Kidney tubule cell (primary cell): ENCODE data around the gene STX5.
A peak's percentile ranks its signal among the peaks of the same experiment; 100 is the strongest.
"Not testable (repeated sequence)": the region's sequence is repeated elsewhere in the genome, so short reads cannot be mapped to it uniquely, and the experiment has no call there.

Experiments
- DNase-seq: peaks from one replicate; pipeline ENCODE4 v3.0.0-alpha.2; 2018; ENCODE audit warnings: low spot score

The STX5 gene

DNA sequence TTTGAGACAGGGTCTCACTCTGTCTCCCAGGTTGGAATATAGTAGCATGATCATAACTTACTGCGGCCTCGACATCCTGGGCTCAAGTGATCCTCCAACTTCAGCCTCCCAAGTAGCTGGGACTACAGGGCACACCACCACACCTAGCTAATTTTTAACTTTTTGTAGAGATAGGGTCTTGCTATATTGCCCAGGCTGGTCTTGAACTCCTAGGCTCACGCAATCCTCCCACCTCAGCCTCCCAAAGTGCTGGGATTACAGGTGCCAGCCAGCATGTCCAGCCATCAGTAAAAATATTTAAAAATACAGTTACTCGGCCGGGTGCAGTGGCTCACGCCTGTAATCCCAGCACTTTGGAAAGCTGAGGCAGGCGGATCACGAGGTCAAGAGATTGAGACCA, 3.7 kb downstream of the STX5 start:
- not testable (repeated sequence) for DNase-seq

DNA sequence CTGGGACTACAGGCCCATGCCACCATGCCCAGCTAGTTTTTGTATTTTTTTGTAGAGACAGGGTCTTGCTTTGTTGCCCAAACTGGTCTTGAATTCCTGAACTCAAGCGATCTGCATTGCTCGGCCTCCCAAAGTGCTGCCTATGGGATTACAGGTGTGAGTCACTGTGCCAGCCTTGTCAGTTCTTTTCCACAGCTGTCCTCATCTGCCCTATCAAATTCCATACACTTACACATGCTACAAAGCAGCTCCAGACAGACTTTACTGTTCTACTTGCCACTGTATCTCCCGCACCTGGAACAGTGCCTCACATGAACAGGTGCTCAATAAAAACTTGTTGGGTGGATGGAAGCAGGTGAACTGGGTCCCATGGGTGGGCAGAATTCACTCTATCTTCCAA, 8.2 kb downstream of the STX5 start:
- DNase-seq, result no peak

DNA sequence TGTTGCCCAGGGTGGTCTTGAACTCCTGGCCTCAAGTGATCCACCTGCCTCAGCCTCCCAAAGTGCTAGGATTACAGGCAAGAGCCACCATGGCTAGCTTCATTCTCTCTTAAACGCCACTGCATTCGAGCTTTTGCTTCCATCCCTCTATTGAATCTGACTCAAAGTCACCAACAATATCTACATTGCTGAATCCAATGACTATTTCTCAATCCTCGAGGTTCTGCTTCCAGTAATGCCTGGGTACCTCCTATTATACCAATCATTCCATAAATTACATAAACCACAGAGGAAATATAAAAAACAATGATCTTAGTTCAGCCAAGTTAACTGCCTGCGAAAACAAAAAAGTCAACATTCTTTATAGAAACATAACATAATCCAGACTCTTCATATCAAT, 14.7 kb downstream of the STX5 start:
- no peak for DNase-seq

DNA sequence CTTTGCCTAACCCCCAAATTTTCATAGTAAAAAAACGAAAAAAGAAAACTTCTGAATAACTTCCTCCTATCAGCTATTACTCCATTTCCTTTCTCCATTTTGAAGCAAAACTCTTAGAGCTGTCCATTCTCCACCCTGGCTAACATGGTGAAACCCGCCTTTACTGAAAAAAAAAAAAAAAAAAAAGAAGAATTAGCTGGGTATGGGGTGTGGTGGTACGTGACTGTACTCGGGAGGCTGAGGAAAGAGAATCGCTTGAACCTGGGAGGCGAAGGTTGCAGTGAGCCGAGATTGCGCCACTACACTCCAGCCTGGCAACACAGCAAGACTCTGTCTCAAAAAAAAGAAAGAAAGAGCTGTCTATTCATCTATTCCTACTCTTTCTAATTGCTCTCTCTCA, 15.3 kb downstream of the STX5 start:
- no peak for DNase-seq

DNA sequence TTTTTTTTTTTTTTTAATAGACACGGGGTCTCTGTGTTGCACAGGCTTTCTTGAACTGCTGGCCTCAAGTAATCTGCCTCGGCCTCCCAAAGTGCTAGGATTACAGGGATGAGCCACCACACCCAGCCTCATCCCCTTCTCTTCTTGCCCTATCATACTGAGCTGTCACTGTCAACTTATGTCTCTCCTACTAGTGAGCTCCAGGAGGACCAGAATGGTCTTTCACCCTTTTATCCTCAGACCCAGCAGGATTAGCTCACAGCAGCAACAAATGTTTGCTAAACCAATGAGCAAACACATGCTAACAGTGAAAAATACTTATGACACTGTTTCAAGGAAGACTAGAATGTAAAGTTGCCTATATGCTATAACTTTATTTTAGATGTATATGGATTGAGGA, 20.2 kb downstream of the STX5 start:
- DNase-seq, result no peak

DNA sequence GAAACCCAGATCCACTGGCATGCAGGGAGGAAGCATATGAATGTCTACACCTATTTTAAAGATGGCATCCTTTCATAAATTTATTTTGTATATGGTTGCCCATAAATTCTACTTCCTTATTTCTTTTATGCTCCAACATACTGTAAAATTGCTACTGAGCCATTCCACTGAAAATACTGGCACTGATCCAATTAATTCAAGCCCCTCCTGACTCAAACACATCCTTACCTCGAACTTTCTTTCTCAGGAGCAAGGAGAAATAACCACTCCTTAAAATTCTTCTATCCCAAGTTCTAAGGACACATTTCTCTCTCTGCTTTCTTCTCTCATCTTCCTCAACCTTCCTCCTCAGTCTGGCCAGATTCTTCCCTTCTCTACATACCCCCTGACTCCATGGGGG, 21.1 kb downstream of the STX5 start:
- no peak for DNase-seq

DNA sequence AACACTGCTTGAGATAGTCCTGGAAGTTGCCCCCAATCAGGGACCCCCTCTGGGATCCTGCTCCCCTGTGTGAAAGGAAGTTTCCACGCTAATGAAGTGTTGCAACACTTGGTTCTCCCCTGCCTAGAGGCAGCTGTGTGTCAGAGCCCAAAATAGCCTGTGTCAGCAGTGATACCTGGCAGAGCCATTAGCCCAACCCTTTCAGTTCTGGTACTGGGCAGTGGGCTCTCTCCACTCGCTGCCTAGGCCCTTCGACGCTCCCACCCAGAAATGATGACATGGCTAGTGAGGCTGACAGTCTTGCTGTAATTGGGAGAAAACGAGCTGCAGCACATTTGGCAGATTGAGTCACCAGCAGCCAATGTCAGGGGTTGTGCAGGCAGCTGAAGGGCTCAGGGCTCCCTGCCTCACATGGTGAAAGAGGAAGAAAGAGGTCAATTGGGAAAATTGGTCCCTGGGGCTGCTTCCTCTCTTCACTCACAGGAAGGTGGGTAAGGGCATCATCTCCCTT, 25.2 kb downstream of the STX5 start:
- DNase-seq, result no peak

DNA sequence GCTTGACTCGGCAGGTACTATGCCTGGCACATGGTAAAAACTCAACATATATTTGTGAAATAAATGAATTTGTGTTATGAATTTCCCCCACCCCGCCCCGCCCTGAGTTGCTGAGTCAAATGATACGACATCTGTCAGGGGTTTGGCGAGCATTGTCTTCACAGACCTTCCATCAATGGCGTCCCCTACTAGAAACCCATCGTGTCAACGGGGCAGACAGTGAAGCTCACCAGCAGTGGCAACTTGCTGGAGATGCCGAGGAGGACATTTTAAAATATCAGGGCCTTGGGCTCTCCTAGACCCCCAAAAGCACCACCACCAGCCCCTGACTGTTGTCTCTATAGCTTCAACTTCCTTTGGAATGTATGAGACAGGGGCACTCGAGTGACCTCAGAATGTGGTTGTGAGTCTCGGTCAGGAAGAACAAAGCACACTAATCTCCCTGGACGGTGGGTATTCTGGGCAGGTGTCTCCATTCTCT, 25.9 kb downstream of the STX5 start:
- DNase-seq, result peak; percentile 44

DNA sequence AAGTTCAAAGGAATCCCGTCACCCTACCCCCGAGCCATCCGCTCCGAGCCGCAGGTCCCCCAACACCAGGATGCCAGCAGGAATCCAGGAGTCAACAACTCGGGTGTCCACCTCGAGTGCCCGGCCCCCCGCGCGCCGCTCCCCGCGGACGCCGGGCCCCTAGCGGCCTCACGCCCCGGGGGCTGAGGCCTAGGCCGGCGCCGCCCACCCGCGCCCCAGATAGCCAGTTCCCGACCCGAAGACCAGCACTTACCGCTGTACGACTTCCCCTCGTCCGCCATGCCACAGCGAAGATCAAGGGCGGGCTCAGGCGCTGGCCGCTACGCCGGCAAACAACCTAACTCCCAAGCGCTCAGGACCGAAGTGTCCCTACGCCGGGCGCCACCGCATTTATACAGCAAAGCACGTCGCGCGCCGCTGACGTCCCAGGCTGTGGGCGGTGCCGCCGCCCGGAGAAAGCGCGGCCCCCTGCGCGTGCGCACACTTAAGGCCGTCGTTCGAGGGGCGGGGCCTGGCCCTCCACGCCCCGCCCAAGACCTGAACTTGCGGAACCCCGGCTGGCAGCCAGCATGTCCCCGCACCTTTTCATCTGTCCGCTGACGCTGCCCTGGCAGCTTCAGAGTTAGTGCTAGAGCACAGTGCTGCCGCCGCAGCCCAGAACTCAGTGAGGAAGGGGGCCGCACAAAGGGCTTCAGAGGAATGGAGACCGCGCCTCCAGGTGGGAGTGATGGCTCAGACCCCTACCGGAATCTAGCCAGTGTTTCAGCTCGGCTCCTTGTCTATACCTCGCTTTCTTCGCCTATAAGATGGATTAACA, 26.6 kb downstream of the STX5 start, which contains the start of gene NXF1:
Gene NXF1 (minus strand): TSS at position 365 of the 817 bp plus-strand sequence. CDS start 84 bp downstream, at position 281.
- DNase-seq, result peak; percentile 96

DNA sequence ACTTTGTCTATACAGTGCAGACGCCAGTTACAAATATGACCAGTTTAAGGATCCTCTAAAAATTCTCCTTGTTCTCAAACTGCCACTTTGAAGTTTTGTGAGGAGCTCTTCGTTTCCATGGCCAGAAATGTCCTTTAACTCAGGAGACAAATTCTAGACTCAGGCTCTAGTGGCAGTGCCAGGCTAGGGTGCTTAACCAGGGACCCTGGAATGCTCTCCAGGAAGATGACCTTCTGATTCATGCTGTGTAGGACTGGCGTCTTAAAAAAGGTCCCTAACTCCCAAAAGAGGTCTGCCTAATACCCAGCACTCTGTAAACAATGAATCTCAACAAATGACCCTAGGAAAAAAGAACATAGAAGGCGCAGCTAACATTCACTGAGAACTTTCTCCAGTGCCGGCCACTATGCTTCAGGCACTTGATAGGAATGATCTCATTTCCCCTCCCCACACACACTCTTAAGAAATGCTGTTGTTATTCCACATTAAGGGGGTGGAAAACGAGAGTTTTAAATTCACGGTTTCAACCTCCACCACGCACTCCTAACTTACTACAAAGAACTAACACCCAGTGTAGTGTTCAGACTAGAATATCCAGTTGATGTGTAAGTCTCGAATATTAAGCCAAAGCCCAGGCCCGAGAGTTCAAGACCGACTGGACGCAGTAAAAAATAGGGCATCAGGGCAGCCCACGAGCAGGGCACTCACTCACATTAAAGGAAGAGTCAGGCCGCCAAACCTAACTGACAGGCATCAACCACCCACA, 27.4 kb downstream of the STX5 start:
- peak; percentile 45 for DNase-seq

DNA sequence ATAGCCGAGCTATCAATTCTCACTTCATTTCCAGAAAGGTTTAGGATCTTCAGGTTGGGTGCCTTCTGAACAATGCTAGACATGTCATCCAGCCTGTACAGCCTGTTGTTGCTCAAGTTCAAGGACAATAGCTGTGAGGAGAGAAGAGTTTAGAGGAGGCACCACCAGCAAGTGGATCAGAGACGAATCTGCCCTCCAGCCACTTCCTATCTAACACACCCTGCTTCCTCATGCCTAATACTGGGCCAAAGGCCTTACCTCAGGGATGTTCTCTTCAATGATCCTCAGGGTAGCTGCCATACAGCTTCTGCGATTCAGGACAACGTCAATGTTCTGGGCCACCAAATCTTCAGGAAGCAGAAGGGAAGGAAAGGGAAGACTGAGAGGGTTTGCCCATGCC, 30.8 kb downstream of the STX5 start:
- DNase-seq, result no peak

DNA sequence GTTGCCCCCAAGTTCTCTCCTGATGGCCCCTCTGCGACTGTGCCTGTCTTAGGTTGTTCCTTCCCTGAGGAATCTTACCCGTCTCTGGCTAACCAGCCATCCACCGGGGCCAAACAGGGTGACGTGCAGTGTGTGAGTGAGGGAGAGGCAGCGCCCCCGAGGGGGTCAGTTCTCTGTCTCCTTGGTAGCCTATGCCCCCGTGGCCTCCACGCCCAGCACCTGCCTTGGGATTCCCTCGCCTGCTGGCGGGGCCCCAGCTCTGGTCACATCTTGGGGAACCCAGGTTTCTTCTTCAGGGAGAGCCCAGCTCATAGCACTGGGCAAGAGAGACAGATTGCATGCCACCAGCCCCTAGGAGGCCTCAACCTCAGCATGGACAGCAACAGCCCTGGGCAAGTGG, 32.4 kb downstream of the STX5 start:
- DNase-seq, result no peak

DNA sequence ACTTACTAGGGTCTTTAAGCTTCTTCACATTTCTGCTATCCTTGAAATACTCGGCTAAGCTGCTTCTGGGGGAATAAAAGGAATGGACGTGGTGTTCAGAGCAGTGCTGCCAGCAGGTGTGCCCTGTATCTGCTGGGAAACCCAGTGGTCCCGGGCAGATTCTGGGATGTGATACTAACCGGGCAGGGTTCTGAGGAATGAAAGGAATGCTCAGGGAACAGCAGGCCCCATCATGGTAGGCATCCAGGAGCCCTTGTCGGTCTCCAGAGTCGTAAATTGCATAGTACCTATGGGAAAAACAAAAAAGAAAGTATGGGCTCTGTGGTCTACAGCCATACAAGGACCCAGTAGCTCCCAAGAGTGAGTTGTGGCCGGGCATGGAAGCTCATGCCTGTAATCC, 35.6 kb downstream of the STX5 start:
- DNase-seq, result no peak

DNA sequence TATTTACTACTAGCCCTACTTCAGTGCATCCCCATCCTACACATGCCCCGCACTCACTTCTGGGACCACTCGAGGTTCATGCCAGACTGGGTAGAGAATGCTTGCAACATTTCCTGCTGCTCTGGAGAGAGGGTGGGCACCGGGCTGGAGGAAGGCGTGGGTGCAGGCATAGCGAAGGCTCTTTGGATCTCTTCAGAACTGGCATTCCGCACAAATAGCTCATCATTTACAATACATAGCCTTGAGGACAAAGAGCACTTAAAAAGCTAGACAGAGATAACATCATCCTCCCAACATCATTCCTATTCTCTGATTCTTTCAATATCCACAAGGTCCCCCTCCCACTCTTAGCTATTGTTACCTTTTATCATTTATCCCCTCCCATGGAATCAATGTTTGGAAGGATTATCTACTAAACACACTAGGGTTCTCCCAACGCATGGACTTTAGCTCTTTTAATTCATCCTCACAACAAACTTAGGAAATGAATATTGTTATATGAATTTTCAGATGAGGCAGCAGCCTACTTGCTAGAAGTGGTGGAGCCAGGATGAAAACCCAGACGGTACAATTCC, 37.6 kb downstream of the STX5 start:
- no peak for DNase-seq

DNA sequence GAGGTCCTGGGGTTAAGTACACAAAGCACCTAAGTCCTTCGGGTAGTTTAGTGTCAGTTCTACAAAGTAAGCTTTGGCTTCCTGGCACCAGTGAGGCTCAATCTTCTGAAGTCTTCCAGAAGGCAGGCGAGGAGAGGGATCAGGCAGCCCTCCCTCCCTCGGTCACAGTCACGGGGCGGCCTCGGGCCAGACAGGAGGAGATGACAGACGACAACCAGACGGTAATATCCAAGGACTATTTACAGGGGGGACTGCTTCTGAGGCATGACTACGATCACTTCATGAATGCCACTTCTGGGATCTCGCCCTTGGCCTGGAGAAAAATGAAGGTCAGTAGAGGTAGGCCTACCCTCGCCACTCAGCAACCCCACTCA, 39.7 kb downstream of the STX5 start:
- no peak for DNase-seq

DNA sequence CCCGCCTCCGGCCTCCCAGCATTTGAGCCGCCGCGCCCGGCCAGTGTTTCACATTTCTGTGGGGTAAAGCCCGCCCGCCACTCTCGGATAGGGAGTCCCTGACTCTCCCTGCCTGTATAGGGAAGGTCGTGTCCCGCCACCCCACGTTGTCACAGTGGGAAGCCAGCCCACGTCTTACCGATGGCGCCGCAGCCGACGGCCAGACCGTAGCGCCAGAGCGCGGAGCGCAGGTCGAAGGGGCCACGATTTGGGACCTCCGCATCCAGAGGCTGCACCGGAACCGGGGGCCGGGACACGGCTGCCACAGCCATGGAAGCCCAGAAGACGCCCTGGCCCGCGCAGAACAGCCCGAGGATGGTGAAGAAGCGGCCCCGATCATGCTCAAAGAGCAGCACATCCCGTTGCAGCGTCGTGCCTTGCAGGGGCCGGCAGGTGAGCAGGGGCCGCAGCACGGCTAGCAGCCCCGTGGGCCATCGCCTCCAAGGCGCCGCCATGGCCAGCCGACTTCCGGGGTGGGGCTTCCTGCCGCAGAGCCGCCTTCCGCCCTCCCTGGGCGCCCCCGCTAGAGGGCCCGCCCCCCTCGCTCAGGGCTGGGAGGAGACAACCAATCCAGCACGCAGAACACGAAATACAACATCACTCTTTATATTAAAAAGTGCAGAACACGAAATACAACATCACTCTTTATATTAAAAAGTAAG, 40.2 kb downstream of the STX5 start, which contains the start of gene TMEM223:
Gene TMEM223 (minus strand): TSS at position 506 of the 701 bp plus-strand sequence. CDS start 12 bp downstream, at position 494.
- peak; percentile 85 for DNase-seq

DNA sequence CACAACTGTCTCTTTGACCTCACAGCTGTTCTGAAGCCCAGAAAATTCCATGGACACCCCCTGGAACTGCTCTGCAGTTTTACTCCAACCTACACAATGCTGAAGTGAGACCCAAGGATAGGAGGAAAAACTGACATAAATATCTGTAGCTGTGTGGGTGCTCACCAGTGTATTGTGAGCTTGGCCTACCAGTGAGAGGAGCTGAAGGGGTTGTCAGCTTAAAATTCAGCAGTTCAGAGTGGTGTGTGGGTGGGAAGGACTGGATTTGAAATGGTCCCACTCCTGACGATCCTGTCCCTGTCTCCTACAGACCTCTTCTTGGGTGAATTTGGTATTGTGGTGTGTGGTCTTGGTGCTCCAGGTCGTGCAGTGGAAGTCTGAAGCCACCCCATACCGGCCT, 42.3 kb downstream of the STX5 start:
- no peak for DNase-seq

DNA sequence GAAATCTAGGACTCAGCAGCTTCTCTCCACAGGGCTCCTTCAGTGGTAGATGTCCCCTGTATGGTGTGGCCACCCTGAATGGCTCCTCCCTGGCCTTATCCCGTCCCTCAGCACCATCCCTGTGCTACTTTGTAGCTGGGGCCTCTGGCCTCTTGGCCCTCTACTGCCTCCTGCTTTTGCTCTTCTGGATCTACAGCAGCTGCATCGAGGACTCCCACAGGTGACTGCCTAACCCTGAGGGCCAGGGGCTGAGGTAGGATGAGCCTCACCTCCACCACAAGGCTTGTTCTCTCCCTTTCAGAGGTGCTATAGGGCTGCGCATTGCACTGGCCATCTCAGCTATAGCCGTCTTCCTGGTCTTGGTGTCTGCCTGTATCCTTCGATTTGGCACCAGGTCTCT, 42.9 kb downstream of the STX5 start:
- DNase-seq, result no peak

DNA sequence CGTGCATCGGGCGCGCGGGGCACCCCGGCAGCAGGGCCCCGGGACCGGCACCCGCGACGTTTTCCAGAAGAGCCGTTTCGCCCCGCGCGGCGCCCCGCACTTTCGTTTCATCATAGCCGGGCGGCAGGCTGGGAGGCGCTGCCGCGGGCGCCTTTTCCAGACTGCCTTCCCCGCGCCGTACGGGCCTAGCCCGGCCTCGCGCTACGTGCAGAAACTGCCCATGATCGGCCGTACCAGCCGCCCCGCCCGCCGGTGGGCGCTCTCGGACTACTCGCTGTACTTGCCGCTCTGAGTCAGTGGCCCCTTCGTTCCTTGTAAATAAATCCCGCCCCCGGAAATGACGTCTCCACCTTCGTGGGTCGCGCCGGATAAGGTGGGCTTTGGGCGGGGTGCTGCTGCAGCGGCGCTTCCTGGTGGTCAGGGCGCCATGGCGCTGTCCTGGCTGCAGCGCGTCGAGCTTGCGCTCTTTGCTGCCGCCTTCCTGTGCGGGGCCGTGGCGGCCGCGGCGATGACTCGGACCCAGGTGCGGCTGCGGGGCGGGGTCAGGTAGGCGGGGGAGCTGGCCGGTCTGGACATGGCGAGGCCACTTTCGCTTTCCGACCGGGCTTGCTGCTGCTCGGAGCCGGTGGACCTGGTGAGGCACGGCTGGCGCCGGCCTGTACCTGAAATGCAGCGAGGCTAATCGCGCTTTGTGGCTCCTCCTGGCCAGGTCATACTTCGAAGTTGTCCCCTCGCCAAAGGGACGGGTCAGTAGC, 44.7 kb downstream of the STX5 start, which contains the start of gene TMEM179B:
Gene TMEM179B (plus strand): TSS at position 398 of the 755 bp plus-strand sequence. CDS start 30 bp downstream, at position 428.
- DNase-seq, result peak; percentile 99

DNA sequence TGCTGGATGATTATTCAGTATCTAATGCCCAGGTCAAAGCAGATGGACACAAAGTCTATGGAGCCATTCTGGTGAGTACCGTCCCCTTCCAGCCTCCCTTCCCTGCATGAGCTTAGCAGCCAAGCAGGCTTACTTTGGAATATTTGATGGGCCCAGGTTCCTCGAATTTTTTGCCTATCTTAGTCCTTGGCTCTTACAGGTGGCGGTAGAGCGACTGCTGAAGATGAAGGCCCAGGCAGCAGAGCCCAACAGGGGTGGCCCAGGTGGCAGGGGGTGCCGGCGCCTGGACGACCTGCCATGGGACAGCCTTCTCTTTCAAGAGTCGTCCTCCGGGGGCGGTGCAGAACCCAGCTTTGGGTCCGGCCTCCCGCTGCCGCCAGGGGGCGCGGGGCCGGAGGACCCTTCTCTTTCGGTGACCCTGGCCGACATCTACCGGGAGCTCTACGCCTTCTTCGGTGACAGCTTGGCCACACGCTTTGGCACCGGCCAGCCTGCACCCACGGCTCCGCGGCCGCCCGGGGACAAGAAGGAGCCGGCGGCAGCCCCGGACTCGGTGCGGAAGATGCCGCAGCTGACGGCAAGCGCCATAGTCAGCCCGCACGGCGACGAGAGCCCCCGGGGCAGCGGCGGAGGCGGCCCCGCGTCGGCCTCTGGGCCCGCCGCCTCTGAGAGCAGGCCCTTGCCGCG, 45.4 kb downstream of the STX5 start:
- DNase-seq, result peak; percentile 88
